AG04450 (cell line): ENCODE measurements around the gene ARHGAP12. TPM values are rescaled to one million over a fixed set of nuclear protein-coding genes. Genes with fewer than 3 reads are reported as not detected.
A peak's percentile ranks its signal among the peaks of the same experiment; 100 is the strongest.

Source experiments
- CTCF ChIA-PET: fragments of 300-600, 350-600 bp; formaldehyde crosslinking; extraction: SDS; loops from one replicate; lab custom pipeline; 2022; ENCODE audit warnings: antibody characterized with exemption, inconsistent platforms; lab: Charles Lee
- POLR2A ChIA-PET: fragments of 350-600 bp; formaldehyde crosslinking; extraction: SDS; loops from one replicate; lab custom pipeline; 2021; ENCODE audit warnings: antibody characterized with exemption, inconsistent platforms; lab: Yijun Ruan, JAX
- DNase-seq: peaks from one replicate; pipeline ENCODE4 v3.0.0-alpha.2; 2011; ENCODE audit warnings: low read depth, low spot score
- H3K27ac ChIP-seq: one replicate; pipeline ENCODE4 v1.5.1; 2012; ENCODE audit warnings: low read depth, low read length, control low read depth
- H3K27me3 ChIP-seq: one replicate; pipeline ENCODE4 v1.6.0; 2012; ENCODE audit warnings: low read length; ENCODE audit not compliant: control insufficient read depth, insufficient read depth
- H3K4me3 ChIP-seq: 2 replicates; pipeline ENCODE4 v1.5.1; 2011; ENCODE audit warnings: mild to moderate bottlenecking, low read depth, low read length, control low read depth
- H3K9me3 ChIP-seq: 2 replicates; pipeline ENCODE4 v1.5.1; 2012; ENCODE audit warnings: low read length; ENCODE audit not compliant: control insufficient read depth, insufficient read depth
- polyA plus RNA-seq: library from polyadenylated mRNA; depleted of rRNA; stranded (reverse); fragments of >200 nt; gene quantifications from 2 replicates; pipeline ENCODE4 v1.2.3, GENCODE V29; 2011
- TF ChIP-seq, protein P1 (sequence below): IDR thresholded peaks from 2 replicates; pipeline ENCODE4 v1.5.1; 2011; ENCODE audit warnings: low read depth, low read length, control low read depth, inconsistent platforms

The ARHGAP12 gene
- polyA plus RNA-seq, 1 experiment: 26.3 TPM

DNA sequence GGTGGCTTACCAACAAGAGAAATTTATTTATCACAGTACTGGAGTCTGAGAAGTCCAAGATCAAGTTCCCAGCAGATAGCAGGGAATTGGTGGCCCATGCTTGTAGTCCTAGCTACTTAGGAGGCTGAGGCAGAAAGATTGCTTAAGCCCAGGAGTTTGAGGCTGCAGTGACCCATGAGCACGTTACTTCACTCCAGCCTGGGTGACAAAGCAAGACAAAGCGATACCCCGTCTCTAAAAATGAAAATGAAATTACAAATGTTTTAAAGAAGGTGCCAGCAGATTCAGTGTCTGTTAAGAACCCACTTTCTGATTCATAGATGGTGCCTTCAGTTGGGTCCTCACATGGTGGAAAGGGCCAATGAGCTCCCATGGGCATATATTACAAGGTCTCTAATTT lies 20.6 kb upstream of the ARHGAP12 start:
- Histone ChIP-seq H3K9me3 (peaks cover 4% of the 10 kb centered on the region; the same call in 1 of the 2 replicates), H3K27me3 (no peaks in the 10 kb centered on the region), H3K4me3 (no peak overlapping the region), H3K27ac (no peak overlapping the region)
- TF ChIP-seq, protein P1, sequence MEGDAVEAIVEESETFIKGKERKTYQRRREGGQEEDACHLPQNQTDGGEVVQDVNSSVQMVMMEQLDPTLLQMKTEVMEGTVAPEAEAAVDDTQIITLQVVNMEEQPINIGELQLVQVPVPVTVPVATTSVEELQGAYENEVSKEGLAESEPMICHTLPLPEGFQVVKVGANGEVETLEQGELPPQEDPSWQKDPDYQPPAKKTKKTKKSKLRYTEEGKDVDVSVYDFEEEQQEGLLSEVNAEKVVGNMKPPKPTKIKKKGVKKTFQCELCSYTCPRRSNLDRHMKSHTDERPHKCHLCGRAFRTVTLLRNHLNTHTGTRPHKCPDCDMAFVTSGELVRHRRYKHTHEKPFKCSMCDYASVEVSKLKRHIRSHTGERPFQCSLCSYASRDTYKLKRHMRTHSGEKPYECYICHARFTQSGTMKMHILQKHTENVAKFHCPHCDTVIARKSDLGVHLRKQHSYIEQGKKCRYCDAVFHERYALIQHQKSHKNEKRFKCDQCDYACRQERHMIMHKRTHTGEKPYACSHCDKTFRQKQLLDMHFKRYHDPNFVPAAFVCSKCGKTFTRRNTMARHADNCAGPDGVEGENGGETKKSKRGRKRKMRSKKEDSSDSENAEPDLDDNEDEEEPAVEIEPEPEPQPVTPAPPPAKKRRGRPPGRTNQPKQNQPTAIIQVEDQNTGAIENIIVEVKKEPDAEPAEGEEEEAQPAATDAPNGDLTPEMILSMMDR: no peak
- no peak for DNase-seq
- POLR2A ChIA-PET: no interaction called here
- CTCF ChIA-PET: interaction anchor here (1.6 kb wide), 1 partner anchor 87 kb away, joined by 7 read pairs; no protein-coding TSS in a partner anchor

DNA sequence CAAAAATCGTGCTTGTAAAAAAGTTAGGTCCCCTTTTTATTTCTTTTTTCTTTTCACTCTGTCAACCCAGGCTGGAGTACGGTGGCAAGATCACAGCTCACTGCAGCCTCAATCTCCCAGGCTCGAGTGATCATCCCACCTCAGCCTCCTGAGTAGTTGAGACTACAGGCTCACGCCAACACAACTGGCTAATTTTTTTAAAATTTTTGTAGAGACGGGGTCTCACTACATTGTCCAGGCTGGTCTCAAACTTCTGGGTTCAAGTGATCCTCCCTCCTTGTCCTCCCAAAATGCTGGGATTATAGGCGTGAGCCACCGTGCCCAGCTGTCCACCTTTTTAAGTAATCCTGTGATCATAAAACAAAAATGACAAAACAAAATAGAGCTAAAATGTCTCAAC lies 19.4 kb upstream of the ARHGAP12 start:
- Histone ChIP-seq H3K27me3 (no peaks in the 10 kb centered on the region), H3K9me3 (no peaks in the 10 kb centered on the region), H3K4me3 (no peak overlapping the region), H3K27ac (peak overlapping the region; percentile 80)
- TF ChIP-seq, protein P1: no peak
- CTCF ChIA-PET: interaction anchor here (1.6 kb wide), 1 partner anchor 86 kb away, joined by 7 read pairs; no protein-coding TSS in a partner anchor
- no peak for DNase-seq
- POLR2A ChIA-PET: interaction anchor here (1.0 kb wide), 1 partner anchor 48 kb away, joined by 5 read pairs; no protein-coding TSS in a partner anchor

DNA sequence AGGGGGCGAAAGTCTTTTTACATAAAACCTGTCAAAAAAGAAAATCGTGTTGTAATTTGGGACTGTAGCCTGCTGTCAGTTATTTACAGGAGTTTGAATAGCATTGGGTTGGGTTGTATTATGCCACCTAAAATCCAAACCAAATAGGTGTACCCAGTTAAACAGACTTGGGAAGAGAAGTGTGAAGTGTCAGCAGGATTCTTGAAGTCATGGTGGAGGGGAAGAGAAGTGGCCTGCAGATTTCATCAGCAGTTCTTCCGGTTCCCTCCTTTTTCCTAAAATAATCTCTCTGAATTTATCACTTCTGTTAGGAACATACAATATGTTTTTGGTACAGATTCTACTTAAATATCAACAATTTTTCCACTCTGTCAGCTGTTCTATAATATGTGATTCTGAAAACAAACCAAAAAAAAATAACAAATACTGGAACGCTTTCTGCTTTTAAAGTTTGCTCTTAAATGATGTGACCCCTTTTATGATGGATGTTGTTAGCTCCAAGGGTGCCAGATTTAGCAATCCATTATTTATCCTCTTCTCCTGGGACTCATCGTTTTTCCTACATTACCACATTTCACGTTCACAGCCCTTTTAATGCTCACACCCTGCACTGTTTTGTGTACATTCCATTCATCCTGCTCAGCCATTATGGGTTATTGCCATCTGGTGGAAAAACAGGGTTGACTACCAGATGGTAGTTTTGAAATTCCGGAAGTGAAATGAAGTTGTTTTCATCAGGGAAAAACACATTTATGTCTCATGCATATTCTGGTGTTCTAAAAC lies 18.7 kb upstream of the ARHGAP12 start:
- no peaks in the 10 kb centered on the region for H3K9me3 ChIP-seq
- ChIA-PET POLR2A (interaction anchor here (1.0 to 1.2 kb wide), 2 partner anchors 18 to 49 kb away, joined by 3 to 5 read pairs; partner anchors contain the start of gene ARHGAP12), CTCF (interaction anchor here (0.9 to 1.6 kb wide), 2 partner anchors 30 to 85 kb away, joined by 4 to 7 read pairs; no protein-coding TSS in a partner anchor)
- DNase-seq: peak; percentile 88
- no peak overlapping the region for H3K27ac ChIP-seq
- no peak overlapping the region for H3K4me3 ChIP-seq
- no peaks in the 10 kb centered on the region for H3K27me3 ChIP-seq
- TF ChIP-seq, protein P1: no peak

DNA sequence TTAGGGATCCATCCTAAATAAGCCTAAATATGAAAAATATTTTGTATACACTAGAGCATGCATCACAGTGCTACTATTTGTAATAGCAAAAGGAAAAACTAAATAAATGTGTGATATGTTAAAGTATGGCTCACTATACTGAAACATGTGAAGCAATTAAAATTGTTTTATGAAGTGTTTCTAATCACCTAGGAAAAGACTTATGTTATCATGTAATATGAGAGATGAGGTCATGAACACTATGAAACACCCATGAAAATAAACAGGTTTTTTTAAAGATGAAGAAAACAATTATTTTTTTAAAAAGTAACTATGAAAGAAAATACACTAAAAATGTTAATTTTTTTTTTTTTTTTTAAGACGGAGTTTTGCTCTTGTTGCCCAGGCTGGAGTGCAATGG lies 16.8 kb upstream of the ARHGAP12 start:
- no peak overlapping the region for H3K27ac ChIP-seq
- TF ChIP-seq, protein P1: no peak
- H3K4me3 ChIP-seq: no peak overlapping the region
- DNase-seq: no peak
- ChIA-PET POLR2A (no interaction called here), CTCF (no interaction called here)
- no peaks in the 10 kb centered on the region for H3K27me3 ChIP-seq
- H3K9me3 ChIP-seq: no peaks in the 10 kb centered on the region

DNA sequence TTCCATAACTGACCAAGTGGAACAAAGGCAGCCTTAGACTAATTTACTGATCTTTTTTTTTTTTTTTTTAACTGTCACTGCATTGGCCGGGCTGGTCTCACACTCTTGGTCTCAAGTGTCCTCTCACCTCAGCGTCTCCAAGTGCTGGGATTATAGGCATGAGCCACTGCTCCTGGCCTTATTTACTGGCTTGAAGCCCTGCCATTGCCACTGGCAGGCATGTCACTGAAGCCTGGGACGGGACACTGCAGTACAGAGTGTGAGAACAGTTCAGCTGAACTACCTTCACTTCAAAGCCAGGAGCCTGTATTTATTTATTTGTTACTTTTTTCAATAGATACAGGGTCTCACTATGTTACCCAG lies 15.4 kb upstream of the ARHGAP12 start:
- H3K27me3 ChIP-seq: no peaks in the 10 kb centered on the region
- CTCF ChIA-PET: no interaction called here
- no peaks in the 10 kb centered on the region for H3K9me3 ChIP-seq
- POLR2A ChIA-PET: interaction anchor here (0.9 kb wide), 1 partner anchor 14 kb away, joined by 3 read pairs; no protein-coding TSS in a partner anchor
- H3K4me3 ChIP-seq: no peak overlapping the region
- no peak for DNase-seq
- no peak overlapping the region for H3K27ac ChIP-seq
- TF ChIP-seq, protein P1: no peak
